ENCODE results near the gene CEMIP2. TPM values are rescaled to one million over a fixed set of nuclear protein-coding genes. Genes with fewer than 3 reads are reported as not detected.
A peak's percentile ranks its signal among the peaks of the same experiment; 100 is the strongest.

CEMIP2 gene
- total and polyA plus RNA-seq, 2 of the 13 experiments (the other 11 are each of a cell fraction or from before 2014, with no cell fraction given), result 94.3 to 128 TPM

- TF ChIP-seq ZNF331 (CRISPR knock-in tag; IDR thresholded peaks at IDR 0.05) (peak; percentile 67; the same call in 1 of the 2 replicates), RCOR2 (CRISPR knock-in tag; IDR thresholded peaks at IDR 0.05) (0 out of 2 replicates have a peak, but pooled peaks have one; percentile 30), KDM6A (CRISPR knock-in tag; IDR thresholded peaks at IDR 0.05; ENCODE audit: low read depth) (no peak), TCF7 (IDR thresholded peaks at IDR 0.05; ENCODE audit: low read depth) (peak; percentile 93), ZSCAN30 (CRISPR knock-in tag; IDR thresholded peaks at IDR 0.05) (no peak), TARDBP (CRISPR knock-in tag; IDR thresholded peaks at IDR 0.05) (peak; percentile 66), ZNF766 (CRISPR knock-in tag; IDR thresholded peaks at IDR 0.05; ENCODE audit: borderline replicate concordance) (no peak), ISL2 (CRISPR knock-in tag; IDR thresholded peaks at IDR 0.05) (peak; percentile 95), FOXJ3 (CRISPR knock-in tag; IDR thresholded peaks at IDR 0.05; ENCODE audit: borderline replicate concordance) (peak; percentile 88; the same call in 1 of the 2 replicates), ZNF644 (CRISPR knock-in tag; IDR thresholded peaks at IDR 0.05; ENCODE audit: low read depth) (no peak), HOXA3 (CRISPR knock-in tag; IDR thresholded peaks at IDR 0.05) (0 out of 2 replicates have a peak, but pooled peaks have one; percentile 15), KLF12 (CRISPR knock-in tag; IDR thresholded peaks at IDR 0.05; ENCODE audit: borderline replicate concordance) (peak; percentile 45; the same call in 1 of the 2 replicates), FOSL2 (CRISPR knock-in tag; IDR thresholded peaks at IDR 0.05) (peak; percentile 68), NFIC (IDR thresholded peaks at IDR 0.05; ENCODE audit: low read length) (peak; percentile 90), REST (IDR thresholded peaks at IDR 0.05; ENCODE audit: borderline replicate concordance in 1 of 2, low read depth in 1 of 2, low read length in 2 of 2) (no peak), FOXA3 (CRISPR knock-in tag; IDR thresholded peaks at IDR 0.05) (peak; percentile 87), LCORL (IDR thresholded peaks at IDR 0.05) (no peak), LCORL (CRISPR knock-in tag; IDR thresholded peaks at IDR 0.05) (peak; percentile 71), ZNF790 (CRISPR knock-in tag; IDR thresholded peaks at IDR 0.05; ENCODE audit: borderline replicate concordance) (no peak), ZNF382 (CRISPR knock-in tag; IDR thresholded peaks at IDR 0.05; ENCODE audit: borderline replicate concordance) (no peak), HIVEP1 (CRISPR knock-in tag; IDR thresholded peaks at IDR 0.05) (no peak), TBX2 (CRISPR knock-in tag; IDR thresholded peaks at IDR 0.05; ENCODE audit: borderline replicate concordance) (peak; percentile 54; the same call in 1 of the 2 replicates), ELF1 (CRISPR knock-in tag; IDR thresholded peaks at IDR 0.05) (no peak)
- TF ChIP-seq, protein P1, sequence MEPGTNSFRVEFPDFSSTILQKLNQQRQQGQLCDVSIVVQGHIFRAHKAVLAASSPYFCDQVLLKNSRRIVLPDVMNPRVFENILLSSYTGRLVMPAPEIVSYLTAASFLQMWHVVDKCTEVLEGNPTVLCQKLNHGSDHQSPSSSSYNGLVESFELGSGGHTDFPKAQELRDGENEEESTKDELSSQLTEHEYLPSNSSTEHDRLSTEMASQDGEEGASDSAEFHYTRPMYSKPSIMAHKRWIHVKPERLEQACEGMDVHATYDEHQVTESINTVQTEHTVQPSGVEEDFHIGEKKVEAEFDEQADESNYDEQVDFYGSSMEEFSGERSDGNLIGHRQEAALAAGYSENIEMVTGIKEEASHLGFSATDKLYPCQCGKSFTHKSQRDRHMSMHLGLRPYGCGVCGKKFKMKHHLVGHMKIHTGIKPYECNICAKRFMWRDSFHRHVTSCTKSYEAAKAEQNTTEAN (CRISPR knock-in tag; conservative IDR thresholded peaks at IDR 0.05), result 0 out of 2 replicates have a peak, but pooled peaks have one; percentile 48
- TF ChIP-seq, protein P2, sequence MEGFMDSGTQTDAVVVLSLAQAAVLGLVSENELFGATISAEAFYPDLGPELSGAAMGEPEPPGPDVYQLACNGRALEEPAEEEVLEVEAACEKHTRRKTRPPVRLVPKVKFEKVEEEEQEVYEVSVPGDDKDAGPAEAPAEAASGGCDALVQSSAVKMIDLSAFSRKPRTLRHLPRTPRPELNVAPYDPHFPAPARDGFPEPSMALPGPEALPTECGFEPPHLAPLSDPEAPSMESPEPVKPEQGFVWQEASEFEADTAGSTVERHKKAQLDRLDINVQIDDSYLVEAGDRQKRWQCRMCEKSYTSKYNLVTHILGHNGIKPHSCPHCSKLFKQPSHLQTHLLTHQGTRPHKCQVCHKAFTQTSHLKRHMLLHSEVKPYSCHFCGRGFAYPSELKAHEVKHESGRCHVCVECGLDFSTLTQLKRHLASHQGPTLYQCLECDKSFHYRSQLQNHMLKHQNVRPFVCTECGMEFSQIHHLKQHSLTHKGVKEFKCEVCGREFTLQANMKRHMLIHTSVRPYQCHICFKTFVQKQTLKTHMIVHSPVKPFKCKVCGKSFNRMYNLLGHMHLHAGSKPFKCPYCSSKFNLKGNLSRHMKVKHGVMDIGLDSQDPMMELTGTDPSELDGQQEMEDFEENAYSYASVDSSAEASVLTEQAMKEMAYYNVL (CRISPR knock-in tag; IDR thresholded peaks at IDR 0.05; ENCODE audit: borderline replicate concordance), result 0 out of 2 replicates have a peak, but pooled peaks have one; percentile 53
These were observed 26.2 kb downstream of the CEMIP2 start (continued) for GRCh38 chr9:71741926-71742648.
